ENCODE results near the gene UBE2G2. TPM values are rescaled to one million over a fixed set of nuclear protein-coding genes. Genes with fewer than 3 reads are reported as not detected.

UBE2G2 gene
- total and polyA plus RNA-seq, 2 of the 4 experiments (the other 2 are of a cell fraction), result 65.4 to 91.7 TPM

DNA sequence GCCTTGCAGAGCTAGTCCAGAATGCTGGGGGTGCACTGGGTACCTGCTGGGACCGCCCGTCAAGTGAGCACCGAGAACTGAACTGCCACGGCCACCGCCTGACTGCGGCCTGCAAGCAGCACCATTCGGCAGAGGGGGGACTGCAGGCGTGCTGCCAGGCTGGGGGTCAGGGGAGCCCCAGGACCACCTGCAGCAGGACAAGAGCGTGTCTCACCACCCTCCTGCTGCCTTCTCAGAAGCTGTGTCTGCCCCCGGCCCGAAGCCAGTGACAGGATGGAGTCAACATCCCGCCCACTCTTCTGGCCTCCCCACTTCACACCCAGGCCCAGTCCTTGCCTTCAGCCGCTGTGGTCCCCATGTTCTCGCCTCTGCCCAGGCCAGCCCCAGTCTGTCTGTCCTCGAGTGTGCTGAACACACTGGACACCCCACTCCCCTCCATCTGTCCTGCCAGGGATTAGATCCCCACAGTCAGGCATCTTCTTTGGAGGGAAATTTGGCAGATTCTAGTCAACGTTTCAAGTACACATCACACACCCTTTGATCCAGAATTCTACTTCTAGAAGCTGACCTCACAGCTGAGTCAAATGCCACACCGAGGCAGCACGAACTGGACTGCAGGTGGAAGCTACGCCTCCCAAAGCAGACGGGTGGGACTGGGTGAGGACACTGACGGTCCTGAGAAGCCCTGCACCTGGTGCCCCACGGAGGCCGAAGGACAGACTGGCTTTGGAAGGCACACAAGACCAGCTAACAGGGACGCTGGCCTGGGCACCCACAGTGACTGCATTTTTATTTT is 45.8 kb upstream of the UBE2G2 start:
- no peak overlapping the region for H3K4me3 ChIP-seq (ENCODE audit: insufficient read depth, low read depth, low read length)
- H4K91ac ChIP-seq (ENCODE audit: insufficient read depth, low read depth, low read length), result no peak overlapping the region
- H3K4ac ChIP-seq (ENCODE audit: low read depth, low read length), result no peak overlapping the region
- peaks cover 9% of the 10 kb centered on the region; the same call in 1 of the 2 replicates for H3K27me3 ChIP-seq (ENCODE audit: control insufficient read depth, insufficient read depth, low read length)
- H3K9me3 ChIP-seq (ENCODE audit: control insufficient read depth, insufficient read depth, low read length), result no peaks in the 10 kb centered on the region
- H2AFZ ChIP-seq (replicated peaks; ENCODE audit: low read length, poor library complexity), result no peak overlapping the region
- DNase-seq (no peak), ATAC-seq (ENCODE audit: low read depth) (no peak)
- in situ Hi-C loops (cut with MboI; ENCODE audit: low sequenced_read_pairs) (no loop called here), dilution Hi-C loops (cut with HindIII; ENCODE audit: low sequenced_read_pairs, unreplicated experiment) (no loop called here), intact Hi-C loops (cut with micrococcal nuclease) (no loop called here)
- no peak overlapping the region for H3K9ac ChIP-seq (ENCODE audit: low read depth, low read length)
- CTCF ChIA-PET, result no interaction called here
- no peak overlapping the region for H2BK120ac ChIP-seq (ENCODE audit: low read depth, low read length)
- H2BK20ac ChIP-seq (ENCODE audit: low read depth, low read length), result no peak overlapping the region
- H3K14ac ChIP-seq (replicated peaks; ENCODE audit: low read depth, low read length), result no peak overlapping the region
- H3K4me2 ChIP-seq (ENCODE audit: low read depth, low read length), result no peak overlapping the region
- no peak overlapping the region for H4K5ac ChIP-seq (ENCODE audit: low read depth, low read length)
- no peak overlapping the region for H2AK9ac ChIP-seq (replicated peaks; ENCODE audit: low read depth, low read length, poor library complexity)
- no peak overlapping the region for H2AK5ac ChIP-seq (ENCODE audit: low read depth, low read length)
- peaks cover 2% of the 10 kb centered on the region; the same call in 1 of the 2 replicates for H3K4me1 ChIP-seq (ENCODE audit: control insufficient read depth, insufficient read depth, low read length)
- H2BK5ac ChIP-seq (ENCODE audit: low read depth, low read length, poor library complexity, severe bottlenecking), result no peak overlapping the region
- no peak overlapping the region for H3K23ac ChIP-seq (ENCODE audit: low read depth, low read length)
- 83% methylated on average over 13 of the region's 24 CpGs; no CpG with 5 or more reads in 1 of the 2 experiments for WGBS, 2 experiments (ENCODE audit: extremely low coverage in 2 of 2, insufficient read length in 1 of 2)
- no peak overlapping the region for H3K27ac ChIP-seq (ENCODE audit: insufficient read depth, low read length)
- peaks cover 26% of the 10 kb centered on the region for H3K36me3 ChIP-seq (ENCODE audit: control insufficient read depth, insufficient read depth, low read length)
- H3K9me1 ChIP-seq (ENCODE audit: insufficient read depth, low read length), result peaks cover 13% of the 10 kb centered on the region; the same call in 1 of the 2 replicates
- H3K79me1 ChIP-seq (ENCODE audit: low read depth in 1 of 2, low read length in 2 of 2), result peaks cover 17 to 23% of the 10 kb centered on the region in 2 experiments
- POLR2A ChIA-PET (ENCODE audit: unreplicated experiment), result no interaction called here
- no peak overlapping the region for H2BK15ac ChIP-seq (ENCODE audit: low read depth, low read length)
- H4K8ac ChIP-seq (ENCODE audit: low read depth in 2 of 2, low read length in 2 of 2), result no peak overlapping the region
- no peak overlapping the region for H3K18ac ChIP-seq (ENCODE audit: low read depth, low read length)
- BruUV-seq (replicated peaks), result no TSS peak
- H4K20me1 ChIP-seq (ENCODE audit: insufficient read depth, low read length), result peaks cover 2% of the 10 kb centered on the region
- H3K56ac ChIP-seq (ENCODE audit: extremely low read depth, insufficient read depth, low read length), result no peak overlapping the region
- TF ChIP-seq MXI1 (IDR thresholded peaks at IDR 0.05; ENCODE audit: borderline replicate concordance, low read depth, low read length) (no peak), NFE2L2 (IDR thresholded peaks at IDR 0.05; ENCODE audit: low read depth, low read length) (no peak), BHLHE40 (IDR thresholded peaks at IDR 0.05; ENCODE audit: low read depth, low read length) (no peak), RAD21 (IDR thresholded peaks at IDR 0.05; ENCODE audit: low read length) (no peak), CHD1 (IDR thresholded peaks at IDR 0.05; ENCODE audit: low read depth, low read length) (no peak), SMC3 (IDR thresholded peaks at IDR 0.05; ENCODE audit: low read depth, low read length) (no peak), CEBPB (IDR thresholded peaks at IDR 0.05; ENCODE audit: low read depth, low read length) (no peak), MAFK (IDR thresholded peaks at IDR 0.05; ENCODE audit: low read depth, low read length) (no peak), RCOR1 (IDR thresholded peaks at IDR 0.05; ENCODE audit: insufficient replicate concordance, low read length) (no peak), FOS (IDR thresholded peaks at IDR 0.05; ENCODE audit: low read depth, low read length) (no peak), RFX5 (IDR thresholded peaks at IDR 0.05; ENCODE audit: low read depth, low read length) (no peak), MAZ (IDR thresholded peaks at IDR 0.05; ENCODE audit: borderline replicate concordance, low read depth, low read length) (no peak)
- TF ChIP-seq, protein P1, sequence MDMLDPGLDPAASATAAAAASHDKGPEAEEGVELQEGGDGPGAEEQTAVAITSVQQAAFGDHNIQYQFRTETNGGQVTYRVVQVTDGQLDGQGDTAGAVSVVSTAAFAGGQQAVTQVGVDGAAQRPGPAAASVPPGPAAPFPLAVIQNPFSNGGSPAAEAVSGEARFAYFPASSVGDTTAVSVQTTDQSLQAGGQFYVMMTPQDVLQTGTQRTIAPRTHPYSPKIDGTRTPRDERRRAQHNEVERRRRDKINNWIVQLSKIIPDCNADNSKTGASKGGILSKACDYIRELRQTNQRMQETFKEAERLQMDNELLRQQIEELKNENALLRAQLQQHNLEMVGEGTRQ (IDR thresholded peaks at IDR 0.05; ENCODE audit: low read depth, low read length), result no peak
- TF ChIP-seq, protein P2, sequence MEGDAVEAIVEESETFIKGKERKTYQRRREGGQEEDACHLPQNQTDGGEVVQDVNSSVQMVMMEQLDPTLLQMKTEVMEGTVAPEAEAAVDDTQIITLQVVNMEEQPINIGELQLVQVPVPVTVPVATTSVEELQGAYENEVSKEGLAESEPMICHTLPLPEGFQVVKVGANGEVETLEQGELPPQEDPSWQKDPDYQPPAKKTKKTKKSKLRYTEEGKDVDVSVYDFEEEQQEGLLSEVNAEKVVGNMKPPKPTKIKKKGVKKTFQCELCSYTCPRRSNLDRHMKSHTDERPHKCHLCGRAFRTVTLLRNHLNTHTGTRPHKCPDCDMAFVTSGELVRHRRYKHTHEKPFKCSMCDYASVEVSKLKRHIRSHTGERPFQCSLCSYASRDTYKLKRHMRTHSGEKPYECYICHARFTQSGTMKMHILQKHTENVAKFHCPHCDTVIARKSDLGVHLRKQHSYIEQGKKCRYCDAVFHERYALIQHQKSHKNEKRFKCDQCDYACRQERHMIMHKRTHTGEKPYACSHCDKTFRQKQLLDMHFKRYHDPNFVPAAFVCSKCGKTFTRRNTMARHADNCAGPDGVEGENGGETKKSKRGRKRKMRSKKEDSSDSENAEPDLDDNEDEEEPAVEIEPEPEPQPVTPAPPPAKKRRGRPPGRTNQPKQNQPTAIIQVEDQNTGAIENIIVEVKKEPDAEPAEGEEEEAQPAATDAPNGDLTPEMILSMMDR (conservative IDR thresholded peaks at IDR 0.05; ENCODE audit: low read depth, low read length), result no peak
- TF ChIP-seq, protein P3, sequence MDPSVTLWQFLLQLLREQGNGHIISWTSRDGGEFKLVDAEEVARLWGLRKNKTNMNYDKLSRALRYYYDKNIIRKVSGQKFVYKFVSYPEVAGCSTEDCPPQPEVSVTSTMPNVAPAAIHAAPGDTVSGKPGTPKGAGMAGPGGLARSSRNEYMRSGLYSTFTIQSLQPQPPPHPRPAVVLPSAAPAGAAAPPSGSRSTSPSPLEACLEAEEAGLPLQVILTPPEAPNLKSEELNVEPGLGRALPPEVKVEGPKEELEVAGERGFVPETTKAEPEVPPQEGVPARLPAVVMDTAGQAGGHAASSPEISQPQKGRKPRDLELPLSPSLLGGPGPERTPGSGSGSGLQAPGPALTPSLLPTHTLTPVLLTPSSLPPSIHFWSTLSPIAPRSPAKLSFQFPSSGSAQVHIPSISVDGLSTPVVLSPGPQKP (IDR thresholded peaks at IDR 0.05; ENCODE audit: borderline replicate concordance, low read depth, low read length), result no peak
